Measurements from ENCODE around the gene EMP1. TPM values are rescaled to one million over a fixed set of nuclear protein-coding genes. Genes with fewer than 3 reads are reported as not detected.

EMP1 gene
- polyA plus RNA-seq, 6 donors from 2014 or later, result 0.96 TPM; not detected in 5

Other genes with a start within 250 kb of the EMP1 start
- gene GPRC5D, start 244.6 kb upstream of the EMP1 start, polyA plus RNA-seq (ENCODE audit: low read depth in 6 of 6), result under 1 TPM in 1 of 6 donors, not detected in 5; 0.32 TPM
- 10 to 100 TPM; 20.2 to 37.3 (median 23.4) TPM for gene HEBP1, start 196.5 kb upstream of the EMP1 start, polyA plus RNA-seq (ENCODE audit: low read depth in 6 of 6)
- 1 to 10 TPM; 2.0 to 8.9 (median 6.2) TPM for gene FAM234B, start 152.3 kb upstream of the EMP1 start, polyA plus RNA-seq (ENCODE audit: low read depth in 6 of 6)
- under 1 TPM in 2 of 6 donors, not detected in 4; 0.11 to 0.16 TPM for gene GSG1, start 93.1 kb upstream of the EMP1 start, polyA plus RNA-seq (ENCODE audit: low read depth in 6 of 6)